Measurements from ENCODE around the gene TOM1L1.

DNA sequence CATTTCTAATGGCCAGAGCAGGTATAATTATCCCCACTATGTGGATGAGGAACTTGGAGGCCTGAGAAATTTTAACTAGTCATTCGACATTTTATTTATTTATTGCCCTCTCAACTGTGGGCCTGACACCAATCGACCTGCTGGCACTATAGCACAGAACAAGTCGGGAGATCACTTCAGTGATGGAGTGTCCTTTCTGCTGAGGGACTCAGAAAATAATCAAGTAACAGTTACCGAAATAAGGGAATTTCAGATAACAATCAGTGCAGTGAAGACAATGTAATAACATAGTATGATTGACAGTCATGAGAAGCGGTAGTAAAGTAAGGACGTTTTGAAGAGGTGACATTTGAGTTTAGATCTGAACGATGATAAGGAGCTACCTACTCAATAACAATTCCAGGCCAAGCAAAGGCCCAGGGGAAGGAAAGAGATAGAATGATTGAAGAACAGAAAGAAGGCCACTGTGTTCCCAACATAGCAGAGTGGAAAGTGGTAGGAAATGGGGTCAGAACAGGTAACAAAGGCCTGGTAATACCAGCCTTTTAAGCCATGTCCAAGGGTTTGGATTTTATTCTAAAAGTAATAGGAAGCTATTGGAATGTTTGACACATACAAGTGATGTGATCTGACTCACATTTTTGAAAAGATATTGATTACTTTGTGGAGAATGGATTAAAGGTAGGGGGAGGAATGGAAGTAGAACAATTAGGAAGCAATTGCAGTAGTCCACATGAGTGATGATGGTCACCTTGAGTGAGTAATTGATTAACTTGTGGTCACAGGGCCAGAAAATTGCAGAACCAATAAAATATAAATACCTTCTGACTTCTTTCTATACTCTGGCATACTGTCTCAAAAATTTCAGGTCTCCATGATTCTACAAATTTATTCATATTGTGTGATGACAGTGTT, 69.3 kb downstream of the TOM1L1 start:
- TF ChIP-seq CTCF (IDR thresholded peaks at IDR 0.05; ENCODE audit: low read depth, low read length, missing input control) (no peak), TAF1 (conservative IDR thresholded peaks at IDR 0.05) (no peak)
- TF ChIP-seq, protein P1, sequence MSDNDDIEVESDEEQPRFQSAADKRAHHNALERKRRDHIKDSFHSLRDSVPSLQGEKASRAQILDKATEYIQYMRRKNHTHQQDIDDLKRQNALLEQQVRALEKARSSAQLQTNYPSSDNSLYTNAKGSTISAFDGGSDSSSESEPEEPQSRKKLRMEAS (IDR thresholded peaks at IDR 0.05) = no peak

Data from liver (tissue), 3 donors.